ENCODE measurements around the gene TRIM3.

Gene TRIM3

GRCh38 chr11:6455070-6455469 is 18.7 kb downstream of the TRIM3 start:
- TF ChIP-seq CTCF (IDR thresholded peaks at IDR 0.05; ENCODE audit: low read depth, low read length) = no peak
- H3K36me3 ChIP-seq = peaks cover 61% of the 10 kb centered on the region
- DNase-seq = no peak

GRCh38 chr11:6453152-6453551 is 20.6 kb downstream of the TRIM3 start:
- no peak for DNase-seq
- H3K27ac ChIP-seq = no peak overlapping the region
- H3K9me3 ChIP-seq (ENCODE audit: severe bottlenecking) = no peaks in the 10 kb centered on the region
- no peak for TF ChIP-seq CTCF (IDR thresholded peaks at IDR 0.05; ENCODE audit: low read depth, low read length)
- H3K36me3 ChIP-seq = peaks cover 67% of the 10 kb centered on the region
- H3K4me3 ChIP-seq (ENCODE audit: low read depth, low read length) = no peak overlapping the region
- H3K27me3 ChIP-seq (ENCODE audit: insufficient read depth, low read depth, severe bottlenecking) = no peaks in the 10 kb centered on the region

More at GRCh38 chr11:6455070-6455469, 18.7 kb downstream of the TRIM3 start:
- Histone ChIP-seq H3K9me3 (ENCODE audit: severe bottlenecking) (no peaks in the 10 kb centered on the region), H3K27me3 (ENCODE audit: insufficient read depth, low read depth, severe bottlenecking) (no peaks in the 10 kb centered on the region), H3K27ac (no peak overlapping the region), H3K4me3 (ENCODE audit: low read depth, low read length) (no peak overlapping the region)

- Histone ChIP-seq H3K27ac (no peak overlapping the region), H3K9me3 (ENCODE audit: severe bottlenecking) (no peaks in the 10 kb centered on the region), H3K36me3 (peaks cover 63% of the 10 kb centered on the region), H3K4me3 (ENCODE audit: low read depth, low read length) (no peak overlapping the region), H3K27me3 (ENCODE audit: insufficient read depth, low read depth, severe bottlenecking) (no peaks in the 10 kb centered on the region)
- no peak for TF ChIP-seq CTCF (IDR thresholded peaks at IDR 0.05; ENCODE audit: low read depth, low read length)
- no peak for DNase-seq
Measured at GRCh38 chr11:6452219-6452618, 21.5 kb downstream of the TRIM3 start.

GRCh38 chr11:6448574-6448973 is 25.2 kb downstream of the TRIM3 start:
- Histone ChIP-seq H3K4me3 (ENCODE audit: low read depth, low read length) (no peak overlapping the region), H3K27me3 (ENCODE audit: insufficient read depth, low read depth, severe bottlenecking) (no peaks in the 10 kb centered on the region), H3K36me3 (peaks cover 31% of the 10 kb centered on the region), H3K9me3 (ENCODE audit: severe bottlenecking) (no peaks in the 10 kb centered on the region), H3K27ac (no peak overlapping the region)
- DNase-seq = no peak
- no peak for TF ChIP-seq CTCF (IDR thresholded peaks at IDR 0.05; ENCODE audit: low read depth, low read length)

GRCh38 chr11:6443269-6444003 is 30.3 kb downstream of the TRIM3 start:
- H3K36me3 ChIP-seq = peaks cover 4% of the 10 kb centered on the region; the same call in 1 of the 2 replicates
- no peaks in the 10 kb centered on the region for H3K27me3 ChIP-seq (ENCODE audit: insufficient read depth, low read depth, severe bottlenecking)
- peak overlapping the region; percentile 10 for H3K27ac ChIP-seq
- H3K4me3 ChIP-seq (ENCODE audit: low read depth, low read length) = no peak overlapping the region
- peak; percentile 68 for DNase-seq
- TF ChIP-seq CTCF (IDR thresholded peaks at IDR 0.05; ENCODE audit: low read depth, low read length) = peak; percentile 92
- no peaks in the 10 kb centered on the region for H3K9me3 ChIP-seq (ENCODE audit: severe bottlenecking)

- Histone ChIP-seq H3K27ac (no peak overlapping the region), H3K36me3 (no peaks in the 10 kb centered on the region), H3K27me3 (ENCODE audit: insufficient read depth, low read depth, severe bottlenecking) (no peaks in the 10 kb centered on the region), H3K4me3 (ENCODE audit: low read depth, low read length) (no peak overlapping the region), H3K9me3 (ENCODE audit: severe bottlenecking) (no peaks in the 10 kb centered on the region)
- TF ChIP-seq CTCF (IDR thresholded peaks at IDR 0.05; ENCODE audit: low read depth, low read length) = no peak
- no peak for DNase-seq
Measured at GRCh38 chr11:6442441-6442840, 31.3 kb downstream of the TRIM3 start.

All from WERI-Rb-1 (cell line).